T-cell (primary cell): ENCODE measurements around the gene RER1. TPM values are rescaled to one million over a fixed set of nuclear protein-coding genes. Genes with fewer than 3 reads are reported as not detected.

Experiments
- ATAC-seq, 4 experiments: fragments of 200-7000 bp in 3 of 4; fragments of 150-1000 bp in 1 of 4; cut with Tn5 transposase; replicated peaks in 1 of 4; 1 replicate in 3 of 4; 2 replicates in 1 of 4; pipeline ENCODE4 v1.10.0; 2021; ENCODE audit warnings: moderate library complexity in 3 of 4, mild to moderate bottlenecking in 2 of 4, moderate number of reproducible peaks in 1 of 4
- CTCF ChIA-PET, 2 donors: fragments of 300-600 bp; sonication (Branson Sonifier 250); formaldehyde crosslinking; loops; one replicate each; lab custom pipeline; 2022; ENCODE audit warnings: antibody characterized with exemption in 2 of 2; lab: Charles Lee
- POLR2A ChIA-PET, 2 donors: fragments of 300-600 bp; sonication (Branson Sonifier 250); formaldehyde crosslinking; loops; one replicate each; lab custom pipeline; 2022; ENCODE audit warnings: antibody characterized with exemption in 2 of 2; lab: Charles Lee
- DNase-seq, 35 experiments: peaks; one replicate each; pipeline versions ENCODE4 v3.0.0 to v3.0.0-alpha.2; 2013 to 2023
- H3K27ac ChIP-seq: one replicate; pipeline ENCODE4 v1.5.1; 2013; ENCODE audit warnings: low read length
- H3K27me3 ChIP-seq, 2 experiments: replicated peaks in 1 of 2; 1 replicate in 1 of 2; 2 replicates in 1 of 2; pipeline versions ENCODE4 v1.6.1 to v1.7.0; 2013; ENCODE audit warnings: low read length in 1 of 2, mixed read lengths in 1 of 2; ENCODE audit not compliant: control insufficient read depth in 2 of 2, insufficient read depth in 2 of 2; ENCODE audit errors: extremely low read depth in 1 of 2
- H3K36me3 ChIP-seq, 2 donors: 1 replicate in 1 of 2; 2 replicates in 1 of 2; pipeline versions ENCODE4 v1.6.1 to v1.7.0; 2013; ENCODE audit warnings: low read length in 1 of 2; ENCODE audit not compliant: control insufficient read depth in 2 of 2, insufficient read depth in 1 of 2; ENCODE audit errors: extremely low read depth in 1 of 2
- H3K4me1 ChIP-seq, 2 experiments: 1 replicate in 1 of 2; 2 replicates in 1 of 2; pipeline versions ENCODE4 v1.6.1 to v1.7.0; 2013; ENCODE audit warnings: low read length in 2 of 2, mixed read lengths in 1 of 2; ENCODE audit not compliant: insufficient read depth in 2 of 2, control insufficient read depth in 1 of 2; ENCODE audit errors: extremely low read depth in 1 of 2
- H3K4me3 ChIP-seq, 2 donors: 1 replicate in 1 of 2; 2 replicates in 1 of 2; pipeline versions ENCODE4 v1.5.1 to v1.7.0; 2013; ENCODE audit warnings: mild to moderate bottlenecking in 2 of 2, low read length in 1 of 2, moderate library complexity in 1 of 2; ENCODE audit not compliant: control insufficient read depth in 1 of 2; ENCODE audit errors: extremely low read depth in 1 of 2
- H3K9me3 ChIP-seq: 2 replicates; pipeline ENCODE4 v1.7.0; 2013
- H3K27ac Mint-ChIP-seq, 2 donors: one replicate each; pipeline ENCODE4 v1.8.0; 2020 to 2021; ENCODE audit warnings: mild to moderate bottlenecking in 2 of 2, mixed read lengths in 2 of 2
- H3K27me3 Mint-ChIP-seq, 2 donors: one replicate each; pipeline ENCODE4 v1.8.0; 2021 to 2022; ENCODE audit warnings: mixed read lengths in 2 of 2
- H3K36me3 Mint-ChIP-seq: one replicate; pipeline ENCODE4 v1.8.0; 2021; ENCODE audit warnings: mixed read lengths
- H3K4me1 Mint-ChIP-seq, 3 donors: one replicate each; pipeline ENCODE4 v1.8.0; 2020 to 2022; ENCODE audit warnings: mixed read lengths in 3 of 3, mild to moderate bottlenecking in 1 of 3
- H3K4me3 Mint-ChIP-seq, 3 donors: one replicate each; pipeline ENCODE4 v1.8.0; 2020 to 2022; ENCODE audit warnings: mild to moderate bottlenecking in 3 of 3, mixed read lengths in 3 of 3, moderate library complexity in 3 of 3
- H3K9me3 Mint-ChIP-seq, 3 donors: one replicate each; pipeline ENCODE4 v1.8.0; 2020 to 2022; ENCODE audit warnings: mixed read lengths in 3 of 3
- WGBS: methylation state at CpG from one replicate; pipeline ENCODE4 v1.1.5; 2013; ENCODE audit warnings: missing lambda C conversion rate; ENCODE audit not compliant: insufficient coverage; 5-methylcytosine and 5-hydroxymethylcytosine counted together
- total RNA-seq, 35 experiments: library from RNA in 6 of 35; stranded (reverse) in 6 of 35; fragments of 120-200 nt in 1 of 35; gene quantifications; one replicate each; pipeline versions ENCODE4 v1.2.1 to v1.2.4 and lab custom pipeline; 2013 to 2026

RER1 gene
- total RNA-seq, 5 donors from 2014 or later (not counting 1 experiment from before 2014, with no cell fraction given), result 84.3 to 129 (median 125) TPM

DNA sequence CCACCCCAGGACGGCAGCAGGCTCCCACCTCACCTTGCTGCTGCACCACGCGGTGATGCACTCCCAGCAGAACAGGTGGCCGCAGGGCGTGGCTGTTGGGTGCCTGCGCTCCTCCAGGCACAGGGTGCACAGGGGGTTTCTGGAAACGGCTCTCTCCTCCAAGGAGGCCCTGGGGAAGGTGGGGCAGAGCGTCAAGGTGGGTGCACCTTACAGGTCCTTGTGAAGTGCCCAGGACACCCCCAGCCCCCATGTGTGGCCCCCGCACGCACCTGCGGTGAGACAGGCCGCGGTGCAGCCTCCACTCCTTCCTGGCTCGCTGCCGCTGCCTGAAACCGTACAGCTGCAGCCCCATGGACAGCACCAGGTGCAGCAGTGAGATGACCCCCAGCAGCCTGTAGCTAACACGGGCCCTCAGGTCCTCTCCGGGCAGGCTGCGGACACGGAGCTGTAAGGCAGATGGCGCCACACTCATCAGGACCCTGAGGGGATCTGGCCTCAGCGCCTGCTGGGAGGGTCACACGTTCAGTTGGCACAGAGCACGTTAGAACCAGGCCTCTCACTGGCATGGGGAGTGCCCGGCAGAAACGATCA is 14.9 kb downstream of the RER1 start:
- no peak overlapping the region for H3K4me3 Mint-ChIP-seq
- Histone ChIP-seq H3K27me3 (no peaks in the 10 kb centered on the region), H3K4me1 (peaks cover 2 to 3% of the 10 kb centered on the region in 2 experiments), H3K9me3 (no peaks in the 10 kb centered on the region), H3K27ac (no peak overlapping the region), H3K4me3 (no peak overlapping the region), H3K36me3 (peaks cover 27 to 60% of the 10 kb centered on the region in 2 donors)
- no peaks in the 10 kb centered on the region for H3K27me3 Mint-ChIP-seq
- ATAC-seq (no peak), DNase-seq (no peak)
- 92% methylated on average over 26 of the region's 26 CpGs for WGBS
- CTCF ChIA-PET, result no interaction called here
- no peaks in the 10 kb centered on the region for H3K9me3 Mint-ChIP-seq
- peak overlapping the region in 1 of 2 donors; percentile 16 for H3K27ac Mint-ChIP-seq
- POLR2A ChIA-PET, result no interaction called here
- H3K36me3 Mint-ChIP-seq, result peaks cover 21% of the 10 kb centered on the region
- peaks cover 3 to 8% (median 3%) of the 10 kb centered on the region in 3 donors for H3K4me1 Mint-ChIP-seq

DNA sequence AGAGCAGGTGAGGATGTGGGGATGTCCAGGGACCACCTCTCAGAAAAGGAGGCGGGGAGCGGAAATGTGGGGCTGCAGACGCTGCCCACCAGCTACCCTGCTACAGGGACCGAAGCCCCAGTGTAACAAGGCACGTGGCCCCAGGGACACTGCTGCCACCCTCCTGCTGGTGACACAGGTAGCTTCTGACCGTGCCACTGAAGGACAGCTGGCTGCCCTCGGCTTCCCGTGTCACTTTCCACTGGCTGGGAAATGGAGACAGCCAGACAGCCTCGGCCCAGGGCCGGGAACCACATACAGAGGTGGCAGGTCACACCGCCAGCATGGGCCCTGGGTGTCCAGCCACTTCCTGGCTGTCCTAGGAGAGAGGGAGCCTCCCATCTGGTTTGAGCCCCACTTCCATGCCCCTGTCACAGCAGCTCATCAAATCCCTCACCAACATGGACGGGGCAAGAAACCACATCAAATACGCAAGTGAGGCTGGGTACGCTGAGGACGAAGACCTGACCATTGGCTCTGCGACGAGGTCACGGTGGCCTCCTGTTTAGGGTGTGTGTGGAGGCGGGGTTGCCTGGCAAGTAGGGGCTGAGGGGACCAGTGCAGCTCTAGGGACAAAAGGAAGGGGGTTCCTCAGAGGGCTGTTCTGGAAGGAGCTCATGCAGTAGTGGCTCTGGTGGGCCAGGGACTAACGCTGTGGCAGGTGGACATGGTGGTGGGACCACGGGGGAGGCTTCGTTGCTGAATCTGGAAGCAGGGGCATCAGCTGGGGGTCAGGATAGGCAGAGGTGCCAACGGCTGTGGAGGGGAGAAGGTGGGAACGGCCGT is 15.7 kb downstream of the RER1 start:
- Mint-ChIP-seq H3K9me3 (no peaks in the 10 kb centered on the region), H3K36me3 (peaks cover 13% of the 10 kb centered on the region), H3K27ac (peak overlapping the region in 1 of 2 donors; percentile 28), H3K27me3 (no peaks in the 10 kb centered on the region), H3K4me3 (no peak overlapping the region), H3K4me1 (peaks cover 0 to 11% (median 3%) of the 10 kb centered on the region in 3 donors)
- peaks cover 23 to 52% of the 10 kb centered on the region in 2 donors for H3K36me3 ChIP-seq
- H3K4me3 ChIP-seq, result no peak overlapping the region
- ChIA-PET POLR2A (no interaction called here), CTCF (interaction anchor here in 1 of 2 donors (0.6 kb wide), 1 partner anchor 209 kb away, joined by 3 read pairs; no protein-coding TSS in a partner anchor)
- no peaks in the 10 kb centered on the region for H3K9me3 ChIP-seq
- H3K27ac ChIP-seq, result no peak overlapping the region
- peaks cover 5 to 9% of the 10 kb centered on the region in 2 experiments for H3K4me1 ChIP-seq
- H3K27me3 ChIP-seq, result no peaks in the 10 kb centered on the region
- ATAC-seq (no peak), DNase-seq (no peak)
- WGBS, result 94% methylated on average over 16 of the region's 25 CpGs

DNA sequence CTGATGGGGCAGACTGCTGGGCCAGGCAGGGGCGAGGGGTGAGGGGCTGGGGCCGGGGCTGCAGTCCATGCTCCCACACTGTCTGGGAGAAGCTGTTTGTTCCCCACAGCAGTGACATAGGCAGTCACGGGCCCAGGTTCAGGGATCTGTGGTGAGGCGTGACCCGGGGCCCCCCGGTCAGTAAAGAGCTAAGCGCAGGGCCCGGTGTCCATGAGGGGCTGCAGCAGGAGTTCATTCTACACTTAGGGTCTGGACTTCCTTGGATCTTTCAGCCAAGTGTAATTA is 16.3 kb downstream of the RER1 start:
- POLR2A ChIA-PET, result no interaction called here
- CTCF ChIA-PET, result no interaction called here
- no peak for DNase-seq

DNA sequence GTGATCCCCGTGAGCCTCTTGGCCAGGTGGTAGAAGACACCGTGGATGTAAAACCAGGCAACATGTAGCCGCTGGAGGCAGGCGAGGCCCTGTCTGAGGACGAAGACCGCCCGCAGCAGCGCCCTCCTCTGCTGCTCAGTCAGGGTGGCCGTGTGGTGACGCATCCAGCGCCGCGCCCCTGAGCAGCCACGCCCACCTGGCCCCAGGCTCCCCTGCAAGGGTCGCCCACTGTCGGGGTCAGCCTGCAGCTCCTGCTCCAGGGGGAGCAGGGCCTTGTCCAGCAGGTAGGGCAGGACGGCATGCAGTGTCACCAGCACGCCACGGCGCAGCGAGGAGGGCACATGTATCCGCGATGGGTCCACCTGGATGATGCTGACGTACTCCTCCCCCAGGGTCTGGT is 16.8 kb downstream of the RER1 start:
- Mint-ChIP-seq H3K9me3 (no peaks in the 10 kb centered on the region), H3K27me3 (no peaks in the 10 kb centered on the region), H3K36me3 (peaks cover 7% of the 10 kb centered on the region), H3K4me3 (no peak overlapping the region), H3K4me1 (peaks cover 0 to 12% (median 3%) of the 10 kb centered on the region in 3 donors), H3K27ac (no peak overlapping the region)
- Histone ChIP-seq H3K9me3 (no peaks in the 10 kb centered on the region), H3K27me3 (no peaks in the 10 kb centered on the region), H3K4me3 (no peak overlapping the region), H3K27ac (no peak overlapping the region), H3K4me1 (peaks cover 6 to 15% of the 10 kb centered on the region in 2 experiments), H3K36me3 (peaks cover 20 to 41% of the 10 kb centered on the region in 2 donors)
- ATAC-seq (no peak), DNase-seq (no peak)
- POLR2A ChIA-PET, result no interaction called here
- CTCF ChIA-PET, result no interaction called here
- 95% methylated on average over 17 of the region's 24 CpGs for WGBS

More for the DNA sequence above, 16.3 kb downstream of the RER1 start:
- Mint-ChIP-seq H3K27me3 (no peaks in the 10 kb centered on the region), H3K27ac (no peak overlapping the region), H3K36me3 (peaks cover 10% of the 10 kb centered on the region), H3K4me1 (peaks cover 0 to 12% (median 3%) of the 10 kb centered on the region in 3 donors), H3K9me3 (no peaks in the 10 kb centered on the region), H3K4me3 (no peak overlapping the region)
- Histone ChIP-seq H3K9me3 (no peaks in the 10 kb centered on the region), H3K4me3 (no peak overlapping the region), H3K27ac (no peak overlapping the region), H3K27me3 (no peaks in the 10 kb centered on the region), H3K4me1 (peaks cover 5 to 9% of the 10 kb centered on the region in 2 experiments), H3K36me3 (peaks cover 23 to 46% of the 10 kb centered on the region in 2 donors)
- WGBS, result 94% methylated on average over 8 of the region's 8 CpGs
- ATAC-seq, result no peak

DNA sequence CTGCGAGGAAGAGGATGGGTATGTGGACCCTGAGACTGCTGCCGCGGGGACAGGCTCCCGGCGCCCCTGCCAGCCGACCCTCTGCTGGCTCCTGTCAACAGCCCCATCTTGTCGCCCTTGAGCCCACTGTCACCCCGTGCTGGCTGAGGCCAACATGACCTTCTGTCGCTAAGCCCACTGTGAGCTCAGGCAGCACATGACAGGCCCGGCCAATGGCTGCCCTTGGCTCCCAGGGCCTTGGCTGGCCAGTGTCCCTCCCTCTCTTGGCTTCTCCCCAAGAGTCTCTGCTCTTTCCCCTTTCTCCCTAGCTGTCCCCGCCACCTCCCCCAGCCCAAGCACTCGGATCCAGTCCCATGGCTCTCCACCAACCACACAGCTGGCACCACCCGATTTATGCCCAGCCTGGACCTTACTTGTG is 17.2 kb downstream of the RER1 start:
- ChIA-PET POLR2A (no interaction called here), CTCF (no interaction called here)
- Mint-ChIP-seq H3K4me1 (peaks cover 1 to 16% (median 6%) of the 10 kb centered on the region in 3 donors), H3K27ac (no peak overlapping the region), H3K36me3 (peaks cover 7% of the 10 kb centered on the region), H3K4me3 (no peak overlapping the region), H3K9me3 (no peaks in the 10 kb centered on the region), H3K27me3 (no peaks in the 10 kb centered on the region)
- Histone ChIP-seq H3K4me3 (no peak overlapping the region), H3K4me1 (peaks cover 10 to 19% of the 10 kb centered on the region in 2 experiments), H3K36me3 (peaks cover 17 to 37% of the 10 kb centered on the region in 2 donors), H3K27me3 (no peaks in the 10 kb centered on the region), H3K9me3 (no peaks in the 10 kb centered on the region), H3K27ac (no peak overlapping the region)
- WGBS, result 95% methylated on average over 13 of the region's 13 CpGs
- DNase-seq, result no peak
- no peak for ATAC-seq

DNA sequence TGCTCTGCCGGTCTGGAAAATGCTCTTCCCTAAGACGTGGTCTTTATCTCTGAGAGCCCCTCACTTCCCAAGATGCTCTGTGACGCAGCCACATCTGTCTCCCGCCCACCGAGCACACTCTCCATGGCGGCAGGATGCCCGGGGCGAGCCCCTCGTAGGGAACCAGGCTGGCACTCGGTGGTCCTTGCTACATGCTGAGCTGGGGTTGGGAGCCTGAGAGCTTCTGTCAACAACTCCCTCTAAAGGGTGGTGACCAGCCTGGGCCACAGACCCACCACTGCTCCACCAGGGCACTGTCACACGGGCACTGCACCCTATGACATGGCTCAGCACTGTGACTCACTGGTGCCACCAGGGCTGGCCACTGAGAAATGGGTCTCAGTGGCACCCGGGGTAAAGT is 18.1 kb downstream of the RER1 start:
- H3K27ac Mint-ChIP-seq, result no peak overlapping the region
- no peak for DNase-seq
- Histone ChIP-seq H3K27me3 (no peaks in the 10 kb centered on the region), H3K4me1 (peaks cover 14 to 27% of the 10 kb centered on the region in 2 experiments), H3K36me3 (peaks cover 17 to 28% of the 10 kb centered on the region in 2 donors), H3K4me3 (no peak overlapping the region), H3K9me3 (no peaks in the 10 kb centered on the region), H3K27ac (no peak overlapping the region)
- H3K4me3 Mint-ChIP-seq, result no peak overlapping the region
- ATAC-seq, result no peak
- H3K9me3 Mint-ChIP-seq, result no peaks in the 10 kb centered on the region
- H3K4me1 Mint-ChIP-seq, result peaks cover 10 to 24% (median 15%) of the 10 kb centered on the region in 3 donors
- 95% methylated on average over 10 of the region's 12 CpGs for WGBS
- H3K36me3 Mint-ChIP-seq, result peaks cover 4% of the 10 kb centered on the region
- ChIA-PET POLR2A (no interaction called here), CTCF (no interaction called here)
- no peaks in the 10 kb centered on the region for H3K27me3 Mint-ChIP-seq
